HG03135 (cell line): ENCODE data around the gene POC1A.
"Not testable (repeated sequence)": the region's sequence is repeated elsewhere in the genome, so short reads cannot be mapped to it uniquely, and the experiment has no call there.

Experiments
- ATAC-seq: cut with Tn5 transposase; IDR thresholded peaks from one replicate; pipeline ENCODE4 v1.9.1; 2021; ENCODE audit warnings: mild to moderate bottlenecking, moderate library complexity; ENCODE audit not compliant: unreplicated experiment

Gene POC1A

DNA sequence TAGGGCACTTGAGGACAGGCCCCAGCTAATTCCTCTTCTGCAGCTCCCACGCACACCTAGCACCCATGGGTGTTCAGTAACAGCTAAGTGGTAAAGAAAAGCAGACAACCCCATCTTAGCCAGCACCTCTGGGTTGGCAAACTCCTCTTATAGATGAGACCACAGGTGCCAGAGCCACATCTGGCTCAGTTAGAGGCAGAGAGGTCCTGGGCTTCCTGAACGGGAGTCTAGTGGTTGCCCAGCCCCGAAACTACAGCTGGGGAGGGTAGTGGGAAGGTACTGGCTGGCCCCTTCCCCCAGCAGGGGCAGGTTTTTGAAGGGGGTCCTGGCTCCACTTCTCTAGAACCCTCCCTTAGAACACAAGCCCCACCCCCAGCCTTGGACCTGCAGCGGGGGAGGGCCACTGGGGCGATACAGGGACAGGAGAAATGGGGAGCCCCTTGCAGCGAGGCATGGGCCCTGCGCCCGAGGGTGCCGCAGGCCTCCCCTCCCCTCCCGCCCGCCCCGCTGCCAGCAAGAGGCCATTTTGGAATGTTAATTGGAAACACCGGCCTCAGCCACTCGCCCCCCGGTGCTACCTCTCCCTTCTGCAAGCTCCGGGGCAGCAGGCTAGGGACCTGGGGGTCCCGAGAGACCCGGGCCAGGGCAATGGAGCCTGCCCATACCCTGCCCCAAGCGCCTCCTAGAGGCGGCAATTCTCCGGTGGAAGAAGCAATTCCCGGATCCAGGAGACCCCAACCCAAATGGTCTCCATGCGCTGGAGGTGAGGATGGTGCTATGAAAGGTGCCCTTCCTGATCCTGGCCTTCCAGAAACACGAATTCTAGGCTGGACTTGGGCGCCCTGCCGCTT lies 99.3 kb downstream of the POC1A start:
- no peak for ATAC-seq

DNA sequence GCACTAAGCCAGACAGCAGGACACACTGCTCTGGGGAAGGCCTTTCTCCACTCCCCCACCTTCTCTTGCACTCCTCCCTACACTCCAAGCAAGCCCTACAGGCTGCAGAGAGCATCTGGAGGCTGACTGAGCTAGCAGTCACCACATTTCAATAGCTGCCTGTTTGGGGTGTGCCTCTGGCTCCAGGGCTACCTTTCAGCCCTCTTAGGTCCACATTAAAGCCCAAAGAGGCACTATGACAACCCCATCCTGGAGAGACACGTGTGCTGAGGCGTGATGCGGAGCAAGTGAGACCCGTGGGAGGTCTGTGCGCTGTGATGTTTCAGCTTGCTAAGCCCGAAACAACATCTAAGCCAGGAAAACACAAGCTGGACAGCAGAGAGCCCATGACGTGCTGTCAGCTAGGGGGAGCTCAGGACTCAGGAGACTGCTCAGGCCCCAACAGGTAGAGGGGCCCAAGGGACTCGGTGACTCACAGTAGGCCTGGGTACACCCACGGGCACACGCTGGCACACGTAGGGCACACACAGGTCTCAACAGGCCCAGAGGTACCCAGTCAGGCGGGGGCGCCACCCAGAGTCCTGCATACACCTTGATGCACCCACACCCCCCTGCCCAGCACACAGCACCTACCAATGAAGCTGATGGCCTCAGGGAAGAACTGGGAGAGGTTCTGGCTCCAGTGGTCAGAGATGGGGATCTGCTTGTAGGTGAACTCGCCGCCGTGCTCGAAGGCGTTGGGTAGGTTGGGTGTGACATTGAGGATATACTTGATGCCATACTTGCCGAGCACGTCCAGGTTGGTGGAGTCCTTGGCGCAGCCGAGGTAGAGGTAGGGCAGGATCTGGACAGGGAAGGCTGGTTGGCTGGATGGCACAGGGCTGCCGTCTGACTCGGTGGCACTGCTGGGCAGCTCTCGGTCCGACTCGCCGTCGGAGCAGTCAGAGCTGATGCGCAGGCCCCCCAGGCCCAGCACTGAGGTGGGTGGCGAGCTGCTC lies 100.6 kb downstream of the POC1A start:
- no peak for ATAC-seq

DNA sequence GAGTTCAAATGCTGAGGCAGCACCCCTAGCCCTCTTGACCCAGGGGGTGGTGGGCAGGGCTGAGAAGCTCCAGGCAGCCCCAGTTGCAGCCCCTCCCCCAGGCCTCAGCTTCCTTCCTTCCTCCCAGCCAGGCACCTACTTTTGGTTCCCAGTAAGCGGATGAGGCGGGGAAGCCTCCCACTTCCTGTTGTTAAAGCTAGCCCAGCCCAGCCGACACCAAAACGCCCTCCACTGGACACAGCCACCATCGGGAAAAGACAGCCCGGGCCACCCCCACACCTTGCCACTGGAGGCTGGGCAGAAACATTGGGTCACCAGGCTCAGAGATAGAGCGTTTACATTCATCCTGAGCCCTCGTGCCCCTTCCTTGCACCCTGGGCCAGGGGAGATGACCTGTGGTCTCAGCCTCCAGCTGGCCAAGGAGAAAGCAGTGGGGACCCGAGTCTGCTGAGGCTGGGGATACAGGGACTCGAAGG lies 101.4 kb downstream of the POC1A start:
- ATAC-seq, result no peak

DNA sequence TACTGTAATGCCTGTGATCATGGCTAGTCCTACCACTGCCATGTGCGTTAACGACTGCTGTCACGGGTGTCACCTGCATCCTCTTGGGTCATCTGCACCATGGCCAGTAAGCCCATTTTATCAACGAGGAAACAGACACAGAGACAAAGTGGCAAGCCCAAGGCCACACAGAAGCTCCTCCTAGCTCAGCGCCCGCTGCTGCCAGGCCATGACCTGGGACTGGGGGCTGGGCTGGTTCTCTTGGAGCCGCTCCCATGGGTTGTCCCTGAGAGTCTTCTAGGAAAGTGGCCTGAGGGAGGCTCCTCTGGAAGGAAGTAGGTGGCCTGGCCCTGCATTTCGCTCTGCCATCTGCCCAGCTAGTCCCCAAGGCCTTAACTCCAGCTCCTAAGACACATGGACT lies 102.8 kb downstream of the POC1A start:
- no peak for ATAC-seq

DNA sequence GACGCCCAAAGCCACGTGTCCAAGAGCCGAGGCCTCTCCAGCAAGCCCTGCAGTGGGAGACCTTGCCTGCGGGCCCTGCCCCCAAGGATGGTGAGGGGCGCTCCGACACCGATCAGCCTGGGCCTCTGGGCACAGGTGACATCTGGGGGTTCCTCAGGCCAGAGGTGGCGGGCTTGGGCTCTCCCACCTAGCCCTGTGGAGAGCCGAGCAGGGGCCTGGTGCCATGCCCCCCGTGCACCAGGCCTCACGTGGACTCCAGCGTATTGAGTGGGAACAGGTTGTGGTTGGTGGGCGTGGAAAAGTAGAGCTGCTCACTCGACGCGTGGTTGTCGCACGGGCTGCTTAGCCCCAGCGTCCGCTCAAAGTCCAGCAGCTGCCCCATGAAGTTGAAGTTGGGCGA lies 103.7 kb downstream of the POC1A start:
- no peak for ATAC-seq

DNA sequence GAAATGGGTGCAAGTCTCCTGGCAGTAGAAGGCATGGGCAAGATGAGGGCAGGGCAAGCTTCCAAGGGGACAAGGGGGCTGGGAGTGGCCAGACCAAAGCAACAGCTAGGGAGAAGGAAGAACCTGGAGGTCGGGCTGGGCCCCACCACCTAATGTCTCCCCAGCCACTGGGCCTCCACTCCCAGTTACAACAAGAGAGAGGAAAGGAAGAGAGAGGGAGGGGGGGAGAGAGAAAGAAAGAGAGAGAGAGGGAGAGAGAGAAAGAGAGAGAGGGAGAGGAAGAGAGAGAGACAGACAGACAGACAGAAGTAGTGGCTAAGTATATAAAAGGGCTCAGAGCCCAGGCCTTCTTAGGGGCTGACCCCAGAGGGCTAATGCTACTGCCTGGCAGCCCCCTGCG lies 104.7 kb downstream of the POC1A start:
- ATAC-seq, result no peak

DNA sequence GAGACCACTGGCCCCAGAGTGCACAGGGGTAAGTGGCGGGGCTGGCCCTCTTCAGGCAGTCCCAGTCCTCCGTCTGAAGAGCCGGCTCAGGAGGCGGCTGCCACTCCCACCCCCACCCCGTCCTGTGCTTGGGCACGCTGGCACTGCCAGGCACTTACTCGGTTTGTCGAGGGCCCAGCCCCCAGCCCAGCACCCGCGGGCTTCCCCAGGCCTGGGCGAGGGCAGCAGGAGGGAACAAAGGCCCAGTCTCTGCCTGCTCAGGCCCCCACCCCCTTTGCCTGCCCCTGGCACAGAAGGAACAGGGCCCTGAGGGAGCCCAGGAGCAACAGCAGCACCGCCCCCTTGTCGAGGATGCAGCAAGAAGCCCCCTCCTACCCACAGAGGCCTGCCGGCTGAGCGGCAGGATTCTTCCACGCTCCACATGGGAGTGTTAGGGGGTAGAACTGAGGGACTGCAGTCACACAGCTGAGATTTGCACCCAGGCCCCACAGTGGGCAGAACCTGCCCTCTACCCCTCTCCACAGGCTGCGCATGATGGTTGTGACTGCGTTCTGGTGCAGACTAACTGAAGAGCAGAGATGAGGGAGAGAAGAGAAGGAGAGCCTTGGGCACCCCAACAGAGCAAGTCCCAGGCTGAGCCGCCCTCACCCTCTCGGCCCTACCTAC lies 106.8 kb downstream of the POC1A start:
- no peak for ATAC-seq

DNA sequence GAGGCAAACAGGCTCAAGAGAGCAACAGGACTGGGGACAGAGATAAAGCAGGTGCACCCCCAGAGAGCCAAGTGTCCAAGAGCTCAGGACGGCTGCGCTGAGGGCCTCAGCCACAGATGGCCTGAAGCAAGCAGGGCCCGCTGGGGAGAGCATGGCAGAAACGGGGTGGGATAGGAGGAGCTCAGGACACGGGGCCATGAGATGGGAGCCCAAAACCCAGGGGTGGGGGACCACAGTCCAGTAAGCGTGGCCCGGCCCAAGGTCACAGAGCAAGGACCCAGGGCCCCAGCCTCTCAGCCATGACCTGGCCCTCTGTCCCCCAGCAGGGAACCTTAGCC lies 107.4 kb downstream of the POC1A start:
- no peak for ATAC-seq

DNA sequence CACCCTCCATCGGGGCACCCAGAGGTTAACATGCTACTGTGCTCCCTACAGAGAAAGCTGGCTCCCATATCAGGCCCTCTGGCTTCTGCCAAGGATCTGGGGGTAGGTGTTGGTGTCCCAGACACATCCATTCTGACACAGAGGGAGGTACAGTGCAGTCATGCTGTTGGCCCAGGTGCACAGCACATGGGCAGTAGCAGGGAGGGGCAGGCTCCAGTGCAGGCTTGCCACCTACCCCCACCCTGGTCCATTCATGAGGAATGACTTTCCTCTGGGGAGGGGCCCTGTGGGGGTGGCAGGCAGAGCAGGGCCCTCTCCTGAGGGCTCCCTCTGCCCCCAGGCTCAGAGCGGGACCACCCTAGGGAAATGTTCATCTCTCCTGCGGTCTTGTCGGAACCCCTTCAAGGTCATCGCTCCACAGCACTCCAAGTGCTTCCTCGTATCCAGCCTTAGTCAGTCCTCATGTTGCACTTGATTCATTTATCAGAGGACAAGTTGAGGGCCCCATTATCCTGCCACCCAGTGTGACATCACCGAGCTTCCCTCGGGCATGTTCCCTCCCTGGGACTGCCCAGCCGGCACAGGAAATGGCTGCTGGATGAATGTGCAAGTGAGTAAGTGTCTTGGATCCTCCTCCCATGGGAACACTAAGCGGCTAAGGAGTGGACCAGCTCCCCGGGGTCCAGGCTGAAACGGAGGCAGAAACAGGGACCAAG lies 107.9 kb downstream of the POC1A start:
- ATAC-seq, result no peak

DNA sequence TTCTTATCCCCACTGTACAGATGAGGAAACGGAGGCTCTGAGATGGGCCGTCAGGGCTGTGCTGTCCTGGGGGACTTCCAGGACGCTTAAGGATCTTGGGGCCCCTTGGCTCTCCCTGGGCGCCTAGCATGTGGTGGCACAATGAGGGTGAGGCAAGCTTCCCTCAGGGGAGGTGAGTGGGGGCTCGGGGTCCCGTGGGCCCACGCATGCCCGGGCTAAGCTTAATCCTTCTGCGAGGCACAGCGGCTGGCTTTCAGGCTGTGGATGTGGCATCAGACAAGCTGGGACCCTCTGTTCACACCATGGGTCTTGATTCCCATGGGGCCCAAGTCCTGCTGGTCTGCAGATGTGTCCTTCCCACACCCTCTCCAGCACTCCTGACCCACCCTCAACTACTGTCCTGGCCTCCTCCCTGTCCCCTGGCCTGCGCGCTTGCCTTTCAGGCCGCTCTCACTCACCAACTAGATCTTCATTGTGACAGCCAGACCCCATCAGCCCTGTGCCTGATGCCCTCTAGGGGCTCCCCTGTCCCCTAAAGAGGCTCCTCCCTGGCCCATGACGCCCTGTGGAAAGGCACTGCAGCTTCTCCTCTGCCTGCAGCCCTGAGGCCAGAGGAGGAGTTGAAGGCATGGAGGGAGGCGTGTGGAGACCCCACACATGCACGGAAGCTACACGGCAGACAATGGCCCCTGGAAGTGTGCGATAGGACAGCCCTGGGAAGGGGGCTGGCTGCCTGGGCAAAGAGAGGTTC lies 109.2 kb downstream of the POC1A start:
- ATAC-seq, result no peak

DNA sequence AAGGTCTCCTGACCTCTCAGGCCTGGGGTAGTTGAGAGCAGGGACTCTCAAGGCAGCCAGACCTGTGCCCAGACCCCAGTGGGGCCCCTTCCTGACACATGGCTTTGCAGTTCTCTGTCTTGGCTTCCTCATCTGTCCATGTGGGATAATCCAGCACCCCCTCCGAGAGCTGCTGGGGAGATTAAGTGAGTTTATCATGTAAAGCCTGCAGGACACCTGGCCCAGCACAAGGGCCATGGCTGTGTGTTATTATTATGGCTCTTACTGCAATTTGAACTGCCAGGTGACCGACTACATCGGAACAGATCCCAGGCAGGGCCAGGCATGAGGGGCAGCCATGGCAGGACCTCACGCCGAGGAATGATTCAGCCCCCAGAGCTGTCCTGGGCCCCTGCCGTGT lies 110.5 kb downstream of the POC1A start:
- no peak for ATAC-seq

DNA sequence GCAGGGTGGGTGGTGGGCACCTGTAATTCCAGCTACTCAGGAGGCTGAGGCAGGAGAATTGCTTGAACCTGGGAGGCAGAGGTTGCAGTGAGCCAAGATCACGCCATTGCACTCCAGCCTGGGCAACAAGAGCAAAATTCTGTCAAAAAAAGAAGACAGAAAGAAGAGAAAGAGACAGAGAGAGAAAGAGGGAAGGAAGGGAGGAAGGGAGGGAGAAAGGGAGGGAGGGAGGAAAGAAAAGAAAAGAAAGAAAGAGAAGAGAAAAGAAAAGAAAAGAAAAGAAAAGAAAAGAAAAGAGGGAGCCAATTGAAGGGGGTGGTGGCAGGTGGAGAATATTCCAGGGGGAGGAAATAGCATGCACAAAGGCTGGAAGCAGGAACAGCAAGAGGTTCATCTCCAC lies 111.2 kb downstream of the POC1A start:
- not testable (repeated sequence) for ATAC-seq

DNA sequence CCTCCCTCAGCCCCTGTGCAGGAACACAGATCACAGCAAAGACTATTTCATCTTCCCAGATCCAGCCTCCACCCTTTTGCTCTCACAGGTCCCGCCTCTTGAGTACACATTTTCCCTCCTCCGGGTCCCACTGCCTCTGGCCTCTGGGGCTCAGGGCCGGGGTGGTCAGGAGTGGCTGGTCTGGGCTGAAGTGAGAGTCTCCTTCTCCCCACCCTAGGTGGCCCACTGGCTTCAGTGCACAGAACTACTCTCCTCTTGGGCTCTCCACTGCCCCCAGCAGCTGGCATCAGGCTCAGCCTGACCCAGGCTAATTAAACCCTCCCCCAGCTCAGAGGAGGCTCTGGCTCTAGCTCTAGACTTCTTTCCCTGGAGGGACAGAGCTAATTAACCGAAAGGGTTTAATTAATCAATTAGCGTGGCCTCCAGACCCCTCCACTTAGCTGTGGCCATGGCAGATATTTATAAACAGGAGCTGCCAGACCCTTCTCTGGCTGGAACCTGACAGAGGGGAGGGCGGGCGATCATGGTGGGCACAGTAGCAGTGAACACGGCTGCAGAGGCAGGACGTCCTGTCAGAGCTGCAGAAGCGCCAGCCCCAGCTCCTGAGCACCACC lies 113.0 kb downstream of the POC1A start:
- no peak for ATAC-seq

DNA sequence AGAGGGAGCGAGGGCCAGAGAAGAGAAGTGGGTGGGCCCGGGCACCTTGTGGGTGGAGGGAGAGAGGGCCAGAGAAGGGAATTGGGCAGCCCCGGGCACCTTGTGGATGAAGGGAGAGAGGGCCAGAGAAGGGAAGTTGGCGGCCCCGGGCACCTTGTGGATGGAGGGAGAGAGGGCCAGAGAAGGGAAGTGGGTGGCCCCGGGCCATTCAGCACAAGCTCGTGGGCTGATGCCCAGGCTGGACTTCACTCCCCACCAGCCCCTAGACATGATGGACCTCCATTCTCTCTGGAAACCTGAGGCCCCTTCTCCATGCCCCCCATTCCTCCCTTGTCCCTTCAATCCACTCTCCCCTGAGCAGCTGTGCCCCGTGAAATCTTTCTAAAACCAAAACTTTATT lies 113.6 kb downstream of the POC1A start:
- no peak for ATAC-seq

DNA sequence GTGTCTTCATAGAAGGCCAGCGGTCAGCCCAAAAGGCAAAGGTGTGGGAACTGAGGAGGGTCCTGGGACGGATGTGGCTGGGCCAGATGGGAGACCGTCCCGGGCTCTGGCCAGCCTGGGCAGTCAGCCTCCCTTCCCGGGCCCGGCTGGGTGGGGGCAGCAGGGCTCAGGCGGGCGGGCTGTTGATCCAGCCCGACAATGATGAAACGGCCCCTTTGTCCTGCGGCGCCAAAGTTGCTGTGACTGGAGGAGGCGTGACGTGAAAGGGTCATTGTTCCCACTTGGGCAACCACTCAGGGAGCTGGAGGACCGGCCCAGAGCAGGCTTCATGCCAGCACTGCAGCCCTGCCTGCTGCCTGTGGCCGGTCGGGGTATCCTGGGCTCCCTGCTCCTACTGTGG lies 114.4 kb downstream of the POC1A start:
- ATAC-seq, result no peak

DNA sequence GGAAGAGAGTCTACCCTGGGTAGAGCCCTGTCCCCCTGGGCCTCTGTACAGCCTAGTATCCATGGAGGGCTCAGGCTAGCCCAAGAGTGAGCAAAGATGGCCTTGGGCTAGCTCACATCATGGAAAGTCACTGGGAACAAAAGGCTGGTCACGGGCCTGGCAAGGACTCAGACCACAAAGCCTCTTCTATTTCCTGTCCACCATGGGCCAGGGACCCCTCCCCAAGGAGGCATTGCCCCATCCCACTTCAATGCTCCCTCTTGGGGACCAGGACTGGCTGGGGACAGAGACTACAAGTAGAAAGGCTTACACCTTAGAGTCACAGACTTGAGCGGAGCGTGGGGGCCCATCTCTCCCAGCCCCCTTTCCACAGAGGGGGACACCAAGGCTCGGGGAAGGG lies 114.8 kb downstream of the POC1A start:
- no peak for ATAC-seq

DNA sequence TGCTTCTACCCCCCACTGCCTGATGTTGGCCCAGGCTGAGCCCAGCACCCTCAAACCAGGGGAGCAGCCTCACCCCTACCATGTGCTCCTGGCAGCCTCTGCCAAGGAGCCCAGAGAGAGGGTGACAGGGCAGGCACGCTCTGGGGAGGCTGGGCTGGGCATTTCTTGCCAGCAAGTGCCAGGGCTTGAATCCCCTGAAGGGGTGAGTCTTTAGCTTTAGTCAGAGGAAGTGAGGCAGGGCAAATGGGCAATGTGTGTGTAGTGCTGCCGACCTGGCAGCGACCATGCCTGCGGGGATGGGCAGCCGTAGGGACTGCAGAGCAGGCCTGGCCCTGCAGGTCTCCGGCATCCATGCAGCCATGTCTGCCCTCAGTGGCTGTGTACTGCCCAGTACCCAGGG lies 116.0 kb downstream of the POC1A start:
- no peak for ATAC-seq

DNA sequence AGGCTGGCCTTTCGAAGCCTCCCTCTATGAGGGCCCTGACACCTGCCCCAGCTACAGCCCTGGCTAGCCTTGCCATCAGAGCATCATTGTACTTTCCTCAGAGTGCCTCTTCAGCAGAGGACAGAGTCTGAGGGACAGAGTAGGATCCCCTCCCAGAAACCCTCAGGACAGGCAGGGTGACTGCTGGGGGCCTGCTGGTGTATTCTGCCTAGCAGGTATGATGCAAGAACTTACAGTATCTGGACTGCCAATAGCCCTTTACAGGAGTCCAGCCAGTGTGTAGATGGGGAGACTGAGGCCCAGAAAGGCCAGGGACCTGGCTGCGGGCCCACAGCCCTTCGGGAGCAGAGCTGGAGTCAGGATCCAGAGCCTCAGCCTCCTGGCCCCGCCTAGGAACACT lies 116.9 kb downstream of the POC1A start:
- no peak for ATAC-seq

DNA sequence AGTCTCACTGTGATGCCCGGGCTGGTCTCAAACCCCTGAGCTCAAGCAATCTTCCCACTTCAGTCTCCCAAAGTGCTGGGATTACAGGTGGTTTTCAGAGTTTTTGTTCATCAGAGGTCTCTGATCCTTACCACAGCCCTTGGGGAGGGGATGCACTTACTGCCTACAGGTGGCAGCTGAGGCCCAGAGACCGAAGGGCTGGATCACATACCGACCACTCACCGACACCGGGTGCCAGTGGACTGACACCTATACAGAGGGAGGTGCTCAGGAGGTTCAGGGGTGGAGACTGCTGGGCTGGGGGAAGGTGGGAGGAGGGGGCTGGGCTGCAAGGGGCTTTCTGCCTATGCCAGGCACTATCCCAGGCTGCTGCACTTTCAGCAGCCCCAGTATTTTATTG lies 117.4 kb downstream of the POC1A start:
- no peak for ATAC-seq
